Omental fat pad (tissue), 4 donors: ENCODE measurements around the gene CUEDC2. TPM values are rescaled to one million over a fixed set of nuclear protein-coding genes. Genes with fewer than 3 reads are reported as not detected.

Source experiments
- ATAC-seq: fragments of 150-250 bp; one replicate; pipeline ENCODE4 v1.9.1; 2016; ENCODE audit warnings: mild to moderate bottlenecking, moderate library complexity; ENCODE audit not compliant: low FRiP score
- DNase-seq: peaks from one replicate; pipeline ENCODE4 v3.0.0-alpha.2; 2019; ENCODE audit warnings: low spot score
- total RNA-seq, 4 donors: library from RNA; depleted of rRNA; stranded (reverse); fragments of >200 nt; gene quantifications; one replicate each; pipeline ENCODE4 v1.1.0, GENCODE V29; 2016
- TF ChIP-seq, protein P1 (sequence below), 3 donors: fragments of 450-650 bp; IDR thresholded peaks; one replicate each; pipeline ENCODE4 v1.5.1; 2016 to 2017; ENCODE audit warnings: antibody characterized with exemption in 3 of 3, mild to moderate bottlenecking in 3 of 3, moderate library complexity in 2 of 3

The CUEDC2 gene
- total RNA-seq, 4 donors from 2014 or later: 41.1 to 51.6 (median 47.2) TPM

DNA sequence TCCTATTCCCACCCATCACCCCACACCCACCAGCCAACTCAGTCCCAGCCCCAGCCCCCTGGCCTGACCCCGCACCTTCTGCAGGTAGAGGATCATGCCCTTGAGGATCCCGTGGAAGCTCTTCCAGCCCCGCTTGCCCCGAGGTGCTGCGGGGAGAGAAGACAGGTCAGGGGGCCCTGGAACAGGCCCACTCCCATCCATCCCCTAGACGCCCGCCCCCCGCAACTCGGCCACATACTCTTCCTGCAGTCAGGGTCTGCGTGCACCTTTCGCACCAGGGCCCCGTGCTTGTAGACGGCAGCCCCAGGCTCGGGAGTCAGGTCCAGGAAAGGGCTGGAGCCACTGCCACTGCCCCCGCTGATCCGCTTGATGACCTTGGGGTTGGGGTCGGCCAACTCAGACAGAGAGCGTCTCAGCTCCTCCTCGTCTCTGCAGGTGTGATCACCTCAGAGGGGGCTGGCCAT is 27.2 kb downstream of the CUEDC2 start:
- TF ChIP-seq, protein P1, sequence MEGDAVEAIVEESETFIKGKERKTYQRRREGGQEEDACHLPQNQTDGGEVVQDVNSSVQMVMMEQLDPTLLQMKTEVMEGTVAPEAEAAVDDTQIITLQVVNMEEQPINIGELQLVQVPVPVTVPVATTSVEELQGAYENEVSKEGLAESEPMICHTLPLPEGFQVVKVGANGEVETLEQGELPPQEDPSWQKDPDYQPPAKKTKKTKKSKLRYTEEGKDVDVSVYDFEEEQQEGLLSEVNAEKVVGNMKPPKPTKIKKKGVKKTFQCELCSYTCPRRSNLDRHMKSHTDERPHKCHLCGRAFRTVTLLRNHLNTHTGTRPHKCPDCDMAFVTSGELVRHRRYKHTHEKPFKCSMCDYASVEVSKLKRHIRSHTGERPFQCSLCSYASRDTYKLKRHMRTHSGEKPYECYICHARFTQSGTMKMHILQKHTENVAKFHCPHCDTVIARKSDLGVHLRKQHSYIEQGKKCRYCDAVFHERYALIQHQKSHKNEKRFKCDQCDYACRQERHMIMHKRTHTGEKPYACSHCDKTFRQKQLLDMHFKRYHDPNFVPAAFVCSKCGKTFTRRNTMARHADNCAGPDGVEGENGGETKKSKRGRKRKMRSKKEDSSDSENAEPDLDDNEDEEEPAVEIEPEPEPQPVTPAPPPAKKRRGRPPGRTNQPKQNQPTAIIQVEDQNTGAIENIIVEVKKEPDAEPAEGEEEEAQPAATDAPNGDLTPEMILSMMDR (IDR thresholded peaks at IDR 0.05): no peak
- no peak for DNase-seq
- no peak for ATAC-seq

DNA sequence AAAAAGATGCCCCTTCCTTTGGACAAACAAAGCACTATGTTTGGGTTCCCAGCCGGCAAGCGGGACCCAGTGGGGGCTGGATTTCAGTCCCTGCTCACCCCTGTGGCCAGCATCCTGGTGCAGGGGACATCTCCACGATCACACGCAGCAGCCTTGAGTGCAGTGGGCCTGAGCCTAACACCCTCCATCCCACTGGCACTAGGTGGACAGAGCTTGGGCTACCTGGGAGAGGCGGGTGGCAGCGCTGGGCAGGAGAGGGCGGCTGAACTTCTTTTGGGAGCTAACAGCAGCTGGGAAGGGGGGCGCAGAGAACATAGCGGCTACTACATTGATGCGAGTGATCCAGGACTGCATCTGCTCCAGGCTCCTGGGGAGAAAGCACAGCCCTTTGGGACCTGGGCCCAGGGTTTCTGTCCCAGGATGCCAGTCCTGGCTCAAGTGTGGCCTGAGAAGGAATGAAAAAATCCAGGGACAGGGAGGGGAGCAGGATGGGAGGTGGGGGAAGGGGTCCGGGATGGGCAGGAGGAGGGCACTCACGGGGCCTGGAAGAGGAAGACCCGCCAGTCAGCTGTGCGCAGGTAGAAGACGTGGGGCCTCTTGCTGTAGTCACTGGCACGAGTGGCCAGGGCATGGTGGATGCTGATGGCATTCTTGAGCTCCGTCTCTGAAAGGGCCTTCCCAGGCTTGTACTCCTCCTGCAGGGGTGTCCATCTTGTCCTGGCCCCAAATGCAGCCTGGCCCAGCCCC is 27.8 kb downstream of the CUEDC2 start:
- ATAC-seq: no peak
- TF ChIP-seq, protein P1 (IDR thresholded peaks at IDR 0.05): no peak

DNA sequence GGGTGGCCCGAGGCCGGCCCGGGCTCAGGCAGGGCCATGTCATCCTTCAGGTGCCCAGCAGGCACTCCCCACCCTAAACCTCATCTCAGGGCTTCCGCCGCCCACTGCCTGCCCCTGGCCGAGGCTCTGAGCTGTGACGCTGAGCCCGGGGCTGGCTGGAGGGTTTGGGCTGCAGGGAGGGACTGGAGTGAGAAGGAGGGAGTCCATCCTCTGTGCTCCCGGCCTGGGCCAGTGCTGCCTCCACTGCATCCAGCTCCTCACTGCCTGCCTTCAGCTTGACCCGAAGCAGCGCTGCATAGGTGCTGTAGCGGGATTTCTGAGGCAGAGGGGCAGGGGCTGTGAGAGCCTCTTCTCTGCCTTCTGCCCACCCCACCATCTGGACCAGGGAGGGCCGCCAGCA is 29.3 kb downstream of the CUEDC2 start:
- DNase-seq (no peak), ATAC-seq (no peak)

More for the DNA sequence above, 27.8 kb downstream of the CUEDC2 start:
- no peak for DNase-seq

GRCh38 chr10:102402512-102402896 is 29.9 kb downstream of the CUEDC2 start:
- ATAC-seq (no peak), DNase-seq (no peak)
- TF ChIP-seq, protein P1 (IDR thresholded peaks at IDR 0.05): no peak

More for the DNA sequence above, 29.3 kb downstream of the CUEDC2 start:
- TF ChIP-seq, protein P1 (IDR thresholded peaks at IDR 0.05): no peak

GRCh38 chr10:102401735-102402511 is 30.5 kb downstream of the CUEDC2 start:
- TF ChIP-seq, protein P1 (IDR thresholded peaks at IDR 0.05): no peak
- no peak for DNase-seq
- ATAC-seq: no peak

DNA sequence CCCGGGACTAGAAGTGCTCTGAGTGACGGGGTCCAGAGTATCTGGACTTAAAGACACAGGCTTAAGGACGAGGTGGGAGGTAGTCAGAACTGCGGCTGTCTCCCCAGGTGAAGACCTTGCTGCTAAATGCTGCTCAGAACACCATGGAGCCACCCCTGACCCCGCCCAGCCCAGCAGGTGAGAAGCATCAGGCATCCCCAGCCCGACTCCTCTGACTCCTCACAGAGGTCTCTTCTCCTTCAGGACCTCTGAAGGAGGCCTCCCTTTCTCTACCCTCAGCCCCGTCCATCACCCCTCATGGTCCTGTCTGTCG is 31.1 kb downstream of the CUEDC2 start:
- TF ChIP-seq, protein P1 (IDR thresholded peaks at IDR 0.05): no peak
- DNase-seq (no peak), ATAC-seq (no peak)
